Ishikawa (cell line): ENCODE data around the gene ATXN10.

ENCODE experiments used
- CEBPB ChIP-seq: IDR thresholded peaks from 2 replicates; pipeline ENCODE4 v1.6.1; 2012
- CREB1 ChIP-seq: IDR thresholded peaks from 2 replicates; pipeline ENCODE4 v1.6.1; 2012; ENCODE audit warnings: low read depth
- EGR1 ChIP-seq: IDR thresholded peaks from 2 replicates; pipeline ENCODE4 v1.6.1; 2012
- EP300 ChIP-seq: IDR thresholded peaks from 2 replicates; pipeline ENCODE4 v1.6.1; 2012; ENCODE audit warnings: borderline replicate concordance
- FOXM1 ChIP-seq: IDR thresholded peaks from 2 replicates; pipeline ENCODE4 v1.6.1; 2012; ENCODE audit warnings: low read depth, borderline replicate concordance
- NFIC ChIP-seq: IDR thresholded peaks from 2 replicates; pipeline ENCODE4 v1.6.1; 2012
- RAD21 ChIP-seq: IDR thresholded peaks from 2 replicates; pipeline ENCODE4 v1.6.1; 2012; ENCODE audit warnings: low read depth
- REST ChIP-seq: IDR thresholded peaks from 2 replicates; pipeline ENCODE4 v1.6.1; 2012; ENCODE audit warnings: low read depth, mild to moderate bottlenecking
- TAF1 ChIP-seq: IDR thresholded peaks from 2 replicates; pipeline ENCODE4 v1.6.1; 2012; ENCODE audit warnings: low read depth, mild to moderate bottlenecking
- TCF12 ChIP-seq: IDR thresholded peaks from 2 replicates; pipeline ENCODE4 v1.6.1; 2012; ENCODE audit warnings: low read depth
- TEAD4 ChIP-seq: IDR thresholded peaks from 2 replicates; pipeline ENCODE4 v1.6.1; 2012
- USF1 ChIP-seq: IDR thresholded peaks from 2 replicates; pipeline ENCODE4 v1.6.1; 2012
- YY1 ChIP-seq: IDR thresholded peaks from 2 replicates; pipeline ENCODE4 v1.6.1; 2012; ENCODE audit warnings: low read depth
- ZBTB7A ChIP-seq: IDR thresholded peaks from 2 replicates; pipeline ENCODE4 v1.6.1; 2012; ENCODE audit warnings: low read depth
- TF ChIP-seq, protein P1 (sequence below): IDR thresholded peaks from 2 replicates; pipeline ENCODE4 v1.6.1; 2012

Gene ATXN10

GRCh38 chr22:45848904-45849303 is 177.3 kb downstream of the ATXN10 start:
- TF ChIP-seq REST (no peak), CREB1 (no peak), FOXM1 (no peak), USF1 (no peak), TCF12 (no peak)
- TF ChIP-seq, protein P1, sequence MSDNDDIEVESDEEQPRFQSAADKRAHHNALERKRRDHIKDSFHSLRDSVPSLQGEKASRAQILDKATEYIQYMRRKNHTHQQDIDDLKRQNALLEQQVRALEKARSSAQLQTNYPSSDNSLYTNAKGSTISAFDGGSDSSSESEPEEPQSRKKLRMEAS: no peak

GRCh38 chr22:45852826-45853225 is 181.2 kb downstream of the ATXN10 start:
- no peak for TF ChIP-seq YY1
- no peak for TF ChIP-seq REST
- no peak for TF ChIP-seq CREB1
- TF ChIP-seq TAF1: no peak
- TF ChIP-seq NFIC: no peak
- no peak for TF ChIP-seq ZBTB7A
- TF ChIP-seq RAD21: no peak

GRCh38 chr22:45855961-45856360 is 184.3 kb downstream of the ATXN10 start:
- TF ChIP-seq ZBTB7A (no peak), USF1 (no peak), EGR1 (no peak), TCF12 (no peak), FOXM1 (no peak), EP300 (no peak), NFIC (no peak), CEBPB (no peak), CREB1 (no peak), TEAD4 (no peak), YY1 (no peak), TAF1 (no peak), REST (no peak), RAD21 (no peak)
- TF ChIP-seq, protein P1: no peak

DNA sequence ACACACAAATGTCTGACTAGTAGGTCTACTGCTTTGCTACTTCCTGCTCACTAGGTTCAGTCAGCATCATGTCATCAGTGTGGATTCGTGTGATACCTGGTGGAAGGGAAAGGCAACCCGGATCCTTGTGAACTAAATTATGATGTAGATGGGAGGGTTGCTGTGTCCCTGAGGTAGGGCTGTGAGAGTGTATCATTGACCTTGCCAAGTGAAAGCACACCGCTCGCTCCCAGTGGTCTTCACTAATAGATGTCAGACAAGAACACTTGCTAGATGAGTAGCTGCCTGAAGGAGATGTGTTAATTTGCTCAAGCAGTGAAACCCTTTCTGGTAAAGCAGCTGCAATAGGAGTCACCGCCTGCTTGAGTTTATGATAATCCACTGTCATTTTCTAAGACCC is 185.9 kb downstream of the ATXN10 start:
- no peak for TF ChIP-seq TAF1
- no peak for TF ChIP-seq RAD21
- no peak for TF ChIP-seq NFIC
- TF ChIP-seq, protein P1: no peak
- TF ChIP-seq EGR1: no peak
- TF ChIP-seq USF1: no peak
- no peak for TF ChIP-seq CREB1
- no peak for TF ChIP-seq REST
- TF ChIP-seq FOXM1: no peak
